GM10847 (cell line): ENCODE data around the gene WDR4.

Experiments used
- POLR2A ChIP-seq: IDR thresholded peaks from 2 replicates; pipeline ENCODE4 v1.6.1; 2011; ENCODE audit not compliant: insufficient read length; ENCODE audit errors: extremely low read depth

The WDR4 gene

GRCh38 chr21:42811960-42812359, 67.4 kb downstream of the WDR4 start:
- TF ChIP-seq POLR2A = no peak

- TF ChIP-seq POLR2A = no peak
Measured at GRCh38 chr21:42809577-42810475, 69.5 kb downstream of the WDR4 start.

GRCh38 chr21:42809171-42809570, 70.2 kb downstream of the WDR4 start:
- TF ChIP-seq POLR2A = no peak

GRCh38 chr21:42807938-42808613, 71.3 kb downstream of the WDR4 start:
- no peak for TF ChIP-seq POLR2A

- no peak for TF ChIP-seq POLR2A
Measured at GRCh38 chr21:42806509-42807140, 72.7 kb downstream of the WDR4 start.

GRCh38 chr21:42799948-42800347, 79.4 kb downstream of the WDR4 start:
- TF ChIP-seq POLR2A = no peak

- TF ChIP-seq POLR2A = no peak
Measured at GRCh38 chr21:42799516-42799915, 79.8 kb downstream of the WDR4 start.
